ENCODE measurements around the gene PPP4R2.

Gene PPP4R2

GRCh38 chr3:72996473-72997333, at the start of gene PPP4R2:
Gene PPP4R2 (plus strand): TSS chr3:72996811. CDS start chr3:72997038, 227 bp downstream.
- Mint-ChIP-seq H3K27me3 (no peaks in the 10 kb centered on the region), H3K36me3 (ENCODE audit: low read depth) (peaks cover 39% of the 10 kb centered on the region), H3K4me1 (ENCODE audit: low read depth) (peaks cover 47% of the 10 kb centered on the region), H3K27ac (peak within 1 kb of the TSS; percentile 88), H3K9me3 (no peaks in the 10 kb centered on the region), H3K4me3 (peak within 1 kb of the TSS; percentile 89)

GRCh38 chr3:72947715-72948490, 48.7 kb upstream of the PPP4R2 start:
- Mint-ChIP-seq H3K27me3 (no peaks in the 10 kb centered on the region), H3K27ac (no peak overlapping the region), H3K9me3 (no peaks in the 10 kb centered on the region), H3K36me3 (ENCODE audit: low read depth) (no peaks in the 10 kb centered on the region), H3K4me1 (ENCODE audit: low read depth) (peaks cover 28% of the 10 kb centered on the region), H3K4me3 (no peak overlapping the region)

- H3K27me3 Mint-ChIP-seq, result no peaks in the 10 kb centered on the region
- H3K4me1 Mint-ChIP-seq (ENCODE audit: low read depth), result peaks cover 28% of the 10 kb centered on the region
- no peak overlapping the region for H3K4me3 Mint-ChIP-seq
- no peak overlapping the region for H3K27ac Mint-ChIP-seq
- no peaks in the 10 kb centered on the region for H3K9me3 Mint-ChIP-seq
- H3K36me3 Mint-ChIP-seq (ENCODE audit: low read depth), result no peaks in the 10 kb centered on the region
Observed at GRCh38 chr3:72949016-72949415, 47.6 kb upstream of the PPP4R2 start.

GRCh38 chr3:72950372-72950771, 46.2 kb upstream of the PPP4R2 start:
- Mint-ChIP-seq H3K4me1 (ENCODE audit: low read depth) (peaks cover 25% of the 10 kb centered on the region), H3K27me3 (no peaks in the 10 kb centered on the region), H3K4me3 (no peak overlapping the region), H3K27ac (no peak overlapping the region), H3K9me3 (no peaks in the 10 kb centered on the region), H3K36me3 (ENCODE audit: low read depth) (no peaks in the 10 kb centered on the region)

- Mint-ChIP-seq H3K4me3 (no peak overlapping the region), H3K27me3 (no peaks in the 10 kb centered on the region), H3K9me3 (no peaks in the 10 kb centered on the region), H3K4me1 (ENCODE audit: low read depth) (peaks cover 21% of the 10 kb centered on the region), H3K36me3 (ENCODE audit: low read depth) (no peaks in the 10 kb centered on the region), H3K27ac (no peak overlapping the region)
Observed at GRCh38 chr3:72950801-72951200, 45.8 kb upstream of the PPP4R2 start.

- no peaks in the 10 kb centered on the region for H3K36me3 Mint-ChIP-seq (ENCODE audit: low read depth)
Observed at GRCh38 chr3:72951259-72951722, 45.3 kb upstream of the PPP4R2 start.

GRCh38 chr3:72953325-72953956, 43.2 kb upstream of the PPP4R2 start:
- H3K27me3 Mint-ChIP-seq, result no peaks in the 10 kb centered on the region
- no peak overlapping the region for H3K4me3 Mint-ChIP-seq
- no peaks in the 10 kb centered on the region for H3K9me3 Mint-ChIP-seq
- H3K36me3 Mint-ChIP-seq (ENCODE audit: low read depth), result no peaks in the 10 kb centered on the region
- H3K27ac Mint-ChIP-seq, result no peak overlapping the region
- peaks cover 21% of the 10 kb centered on the region for H3K4me1 Mint-ChIP-seq (ENCODE audit: low read depth)

More at GRCh38 chr3:72951259-72951722, 45.3 kb upstream of the PPP4R2 start:
- H3K27me3 Mint-ChIP-seq, result no peaks in the 10 kb centered on the region
- H3K4me3 Mint-ChIP-seq, result no peak overlapping the region
- no peak overlapping the region for H3K27ac Mint-ChIP-seq
- peaks cover 21% of the 10 kb centered on the region for H3K4me1 Mint-ChIP-seq (ENCODE audit: low read depth)
- H3K9me3 Mint-ChIP-seq, result no peaks in the 10 kb centered on the region

- Mint-ChIP-seq H3K4me1 (ENCODE audit: low read depth) (peaks cover 12% of the 10 kb centered on the region), H3K4me3 (no peak overlapping the region), H3K36me3 (ENCODE audit: low read depth) (no peaks in the 10 kb centered on the region), H3K27ac (no peak overlapping the region), H3K27me3 (no peaks in the 10 kb centered on the region), H3K9me3 (no peaks in the 10 kb centered on the region)
Observed at GRCh38 chr3:72957297-72957696, 39.3 kb upstream of the PPP4R2 start.

- Mint-ChIP-seq H3K9me3 (no peaks in the 10 kb centered on the region), H3K4me3 (no peak overlapping the region), H3K27ac (no peak overlapping the region), H3K36me3 (ENCODE audit: low read depth) (no peaks in the 10 kb centered on the region), H3K27me3 (no peaks in the 10 kb centered on the region), H3K4me1 (ENCODE audit: low read depth) (peaks cover 9% of the 10 kb centered on the region)
Observed at GRCh38 chr3:72959336-72959735, 37.3 kb upstream of the PPP4R2 start.

- Mint-ChIP-seq H3K9me3 (no peaks in the 10 kb centered on the region), H3K4me3 (no peak overlapping the region), H3K4me1 (ENCODE audit: low read depth) (peaks cover 22% of the 10 kb centered on the region), H3K27ac (no peak overlapping the region), H3K36me3 (ENCODE audit: low read depth) (no peaks in the 10 kb centered on the region), H3K27me3 (no peaks in the 10 kb centered on the region)
Observed at GRCh38 chr3:72960812-72961518, 35.6 kb upstream of the PPP4R2 start.

GRCh38 chr3:72961752-72962151, 34.9 kb upstream of the PPP4R2 start:
- no peak overlapping the region for H3K27ac Mint-ChIP-seq
- H3K4me1 Mint-ChIP-seq (ENCODE audit: low read depth), result peaks cover 26% of the 10 kb centered on the region
- H3K4me3 Mint-ChIP-seq, result no peak overlapping the region
- H3K27me3 Mint-ChIP-seq, result no peaks in the 10 kb centered on the region
- H3K36me3 Mint-ChIP-seq (ENCODE audit: low read depth), result no peaks in the 10 kb centered on the region
- H3K9me3 Mint-ChIP-seq, result no peaks in the 10 kb centered on the region

GRCh38 chr3:72962317-72962716, 34.3 kb upstream of the PPP4R2 start:
- no peak overlapping the region for H3K4me3 Mint-ChIP-seq

GRCh38 chr3:72964633-72965032, 32.0 kb upstream of the PPP4R2 start:
- no peaks in the 10 kb centered on the region for H3K36me3 Mint-ChIP-seq (ENCODE audit: low read depth)
- H3K9me3 Mint-ChIP-seq, result no peaks in the 10 kb centered on the region
- H3K4me3 Mint-ChIP-seq, result no peak overlapping the region
- no peak overlapping the region for H3K27ac Mint-ChIP-seq
- H3K27me3 Mint-ChIP-seq, result no peaks in the 10 kb centered on the region
- peaks cover 26% of the 10 kb centered on the region for H3K4me1 Mint-ChIP-seq (ENCODE audit: low read depth)

More at GRCh38 chr3:72962317-72962716, 34.3 kb upstream of the PPP4R2 start:
- Mint-ChIP-seq H3K36me3 (ENCODE audit: low read depth) (no peaks in the 10 kb centered on the region), H3K27me3 (no peaks in the 10 kb centered on the region), H3K27ac (no peak overlapping the region), H3K9me3 (no peaks in the 10 kb centered on the region), H3K4me1 (ENCODE audit: low read depth) (peaks cover 26% of the 10 kb centered on the region)

GRCh38 chr3:72968266-72968664, 28.3 kb upstream of the PPP4R2 start:
- Mint-ChIP-seq H3K9me3 (no peaks in the 10 kb centered on the region), H3K4me3 (no peak overlapping the region), H3K27ac (no peak overlapping the region), H3K27me3 (peaks cover 3% of the 10 kb centered on the region), H3K36me3 (ENCODE audit: low read depth) (no peaks in the 10 kb centered on the region), H3K4me1 (ENCODE audit: low read depth) (peaks cover 21% of the 10 kb centered on the region)

All from stimulated activated naive CD8-positive, alpha-beta T cell treated with anti-CD3 and anti-CD28 coated beads, Interleukin-15, Interleukin-2, amounts not matched to agents 100 ng/mL and 50 ng/mL, for 24 hours (primary cell).